Tibial artery (tissue), 4 donors: ENCODE results near the gene S100A1.
A peak's percentile ranks its signal among the peaks of the same experiment; 100 is the strongest.
"Not testable (repeated sequence)": the region's sequence is repeated elsewhere in the genome, so short reads cannot be mapped to it uniquely, and the experiment has no call there.

ENCODE experiments used
- DNase-seq, 2 donors: peaks; one replicate each; pipeline ENCODE4 v3.0.0-alpha.2; 2019
- H3K27ac ChIP-seq, 2 donors: fragments of 200-600 bp; sonication (generic) in 1 of 2; 1 replicate in 1 of 2; 2 replicates in 1 of 2; pipeline ENCODE4 v1.5.1; 2018 to 2019; ENCODE audit warnings: mild to moderate bottlenecking in 1 of 2
- H3K27me3 ChIP-seq, 2 donors: fragments of 200-600 bp; sonication (generic) in 1 of 2; one replicate each; pipeline versions ENCODE4 v1.5.1 to v1.6.0; 2016 to 2019
- H3K36me3 ChIP-seq, 3 donors: fragments of 200-600 bp; sonication (generic) in 2 of 3; one replicate each; pipeline ENCODE4 v1.5.1; 2016 to 2019; ENCODE audit warnings: mild to moderate bottlenecking in 2 of 3
- H3K4me1 ChIP-seq, 4 donors: fragments of 200-600 bp; sonication (generic) in 2 of 4; 1 replicate in 3 of 4; 2 replicates in 1 of 4; pipeline ENCODE4 v1.5.1; 2016 to 2019
- H3K4me3 ChIP-seq, 2 donors: fragments of 200-600 bp; sonication (generic) in 1 of 2; 1 replicate in 1 of 2; 2 replicates in 1 of 2; pipeline ENCODE4 v1.5.1; 2018 to 2019; ENCODE audit warnings: mild to moderate bottlenecking in 2 of 2
- H3K9me3 ChIP-seq, 3 donors: fragments of 200-600 bp; sonication (generic) in 1 of 3; one replicate each; pipeline ENCODE4 v1.5.1; 2016 to 2019
- CTCF ChIP-seq, 2 experiments: fragments of 200-600 bp in 1 of 2; fragments of 450-650 bp in 1 of 2; IDR thresholded peaks; one replicate each; pipeline ENCODE4 v1.5.1; 2017 to 2019; ENCODE audit warnings: antibody characterized with exemption in 2 of 2, mild to moderate bottlenecking in 1 of 2, moderate library complexity in 1 of 2
- intact Hi-C: fragments of 100-400 bp; cut with DNase I; formaldehyde crosslinking; loops from one replicate; pipeline ENCODE4 v1.15.0; 2023; ENCODE audit warnings: low total_unique reads

S100A1 gene

GRCh38 chr1:153636312-153636711 is 8.1 kb downstream of the S100A1 start:
- intact Hi-C loops: no loop called here
- Histone ChIP-seq H3K4me3 (no peak overlapping the region), H3K27me3 (no peaks in the 10 kb centered on the region), H3K27ac (peak overlapping the region in 1 of 2 donors; percentile 98), H3K36me3 (peaks cover 52 to 53% (median 52%) of the 10 kb centered on the region in 3 donors), H3K4me1 (peaks cover 0 to 53% (median 27%) of the 10 kb centered on the region in 4 donors), H3K9me3 (no peaks in the 10 kb centered on the region)
- no peak for DNase-seq
- TF ChIP-seq CTCF (IDR thresholded peaks at IDR 0.05): no peak

GRCh38 chr1:153638261-153638660 is 10.0 kb downstream of the S100A1 start:
- peaks cover 0 to 49% (median 25%) of the 10 kb centered on the region in 4 donors for H3K4me1 ChIP-seq
- peaks cover 70 to 73% (median 71%) of the 10 kb centered on the region in 3 donors for H3K36me3 ChIP-seq
- no peaks in the 10 kb centered on the region for H3K9me3 ChIP-seq
- TF ChIP-seq CTCF (IDR thresholded peaks at IDR 0.05): no peak
- H3K4me3 ChIP-seq: no peak overlapping the region
- intact Hi-C loops: no loop called here
- no peaks in the 10 kb centered on the region for H3K27me3 ChIP-seq
- H3K27ac ChIP-seq: peak overlapping the region in 1 of 2 donors; percentile 98
- peak in 1 of 2 donors; percentile 12 for DNase-seq

GRCh38 chr1:153639280-153639679 is 11.0 kb downstream of the S100A1 start:
- no peak for TF ChIP-seq CTCF (IDR thresholded peaks at IDR 0.05)
- Histone ChIP-seq H3K27me3 (no peaks in the 10 kb centered on the region), H3K36me3 (peaks cover 77 to 83% (median 81%) of the 10 kb centered on the region in 3 donors), H3K4me1 (peaks cover 0 to 56% (median 26%) of the 10 kb centered on the region in 4 donors), H3K4me3 (no peak overlapping the region), H3K9me3 (no peaks in the 10 kb centered on the region), H3K27ac (no peak overlapping the region)
- peak in 1 of 2 donors; percentile 44 for DNase-seq
- intact Hi-C loops: no loop called here

GRCh38 chr1:153640213-153640612 is 12.0 kb downstream of the S100A1 start:
- H3K4me3 ChIP-seq, H3K27me3 ChIP-seq, intact Hi-C loops, H3K9me3 ChIP-seq, H3K27ac ChIP-seq: not testable (repeated sequence)
- H3K36me3 ChIP-seq: peaks cover 84 to 92% (median 89%) of the 10 kb centered on the region in 3 donors
- H3K4me1 ChIP-seq: peaks cover 0 to 52% (median 22%) of the 10 kb centered on the region in 4 donors
- peak in 1 of 2 donors; percentile 25 for DNase-seq

- DNase-seq: no peak
- no peak overlapping the region for H3K27ac ChIP-seq
- no peak for TF ChIP-seq CTCF (IDR thresholded peaks at IDR 0.05)
- intact Hi-C loops: no loop called here
- peaks cover 0 to 45% (median 16%) of the 10 kb centered on the region in 4 donors for H3K4me1 ChIP-seq
- peaks cover 90 to 99% (median 96%) of the 10 kb centered on the region in 3 donors for H3K36me3 ChIP-seq
- no peaks in the 10 kb centered on the region for H3K27me3 ChIP-seq
- no peaks in the 10 kb centered on the region for H3K9me3 ChIP-seq
- H3K4me3 ChIP-seq: no peak overlapping the region
Measured at GRCh38 chr1:153640861-153641260, 12.6 kb downstream of the S100A1 start.

- Histone ChIP-seq H3K4me1 (peaks cover 0 to 32% (median 8%) of the 10 kb centered on the region in 4 donors), H3K27me3 (no peaks in the 10 kb centered on the region), H3K27ac (no peak overlapping the region), H3K4me3 (no peak overlapping the region), H3K9me3 (no peaks in the 10 kb centered on the region), H3K36me3 (peaks cover 87 to 99% (median 91%) of the 10 kb centered on the region in 3 donors)
- intact Hi-C loops: no loop called here
- TF ChIP-seq CTCF (IDR thresholded peaks at IDR 0.05): no peak
- DNase-seq: peak in 1 of 2 donors; percentile 51
Measured at GRCh38 chr1:153642161-153642560, 13.9 kb downstream of the S100A1 start.
